GM12875 (cell line): ENCODE data around the gene NCF2.

Source experiments
- H3K4me3 ChIP-seq: one replicate; pipeline ENCODE4 v1.5.1; 2011; ENCODE audit warnings: low read depth, low read length, control low read depth
- CTCF ChIP-seq: IDR thresholded peaks from 2 replicates; pipeline ENCODE4 v1.5.1; 2011; ENCODE audit warnings: low read depth, mild to moderate bottlenecking, control low read depth, inconsistent platforms, low read length, moderate library complexity, borderline replicate concordance; ENCODE audit not compliant: insufficient read depth

The NCF2 gene

DNA sequence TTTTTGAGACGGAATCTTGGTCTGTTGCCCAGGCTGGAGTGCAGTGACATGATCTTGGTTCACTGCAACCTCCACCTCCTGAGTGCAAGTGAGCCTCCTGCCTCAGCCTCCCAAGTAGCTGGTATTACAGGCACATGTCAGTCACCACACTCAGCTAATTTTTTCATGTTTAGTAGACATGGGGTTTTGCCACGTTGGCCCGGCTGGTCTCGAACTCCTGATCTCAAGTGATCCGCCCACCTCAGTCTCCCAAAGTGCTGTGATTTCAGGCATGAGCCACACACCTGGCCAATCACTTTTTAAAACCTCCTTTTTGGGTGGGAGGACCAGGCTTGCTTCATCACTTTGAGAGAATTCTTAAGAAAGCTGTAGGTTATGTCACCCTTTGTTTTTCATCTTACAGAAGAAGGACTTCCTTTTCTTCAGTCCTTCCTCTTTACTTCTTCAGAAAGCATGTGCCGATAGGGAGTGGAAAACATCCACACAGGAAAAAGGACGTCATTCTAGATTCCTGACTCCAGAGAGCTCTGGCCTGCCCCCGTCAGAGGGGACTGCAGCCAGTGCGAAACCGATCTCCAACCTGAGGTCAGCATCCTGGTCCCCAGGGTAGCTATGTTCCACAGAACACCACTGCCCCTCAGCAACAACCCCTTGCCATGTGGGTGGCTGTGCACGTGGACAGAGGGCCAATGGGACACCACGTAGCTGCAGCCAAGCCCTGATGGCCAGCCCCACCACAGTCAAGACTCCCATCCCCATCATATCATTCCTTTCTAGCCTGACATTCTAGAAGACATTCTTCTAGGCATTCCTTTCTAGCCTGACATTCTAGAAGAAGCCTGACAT is 21.9 kb downstream of the NCF2 start:
- no peak overlapping the region for H3K4me3 ChIP-seq
- TF ChIP-seq CTCF = no peak

GRCh38 chr1:183567584-183567983 is 22.7 kb downstream of the NCF2 start:
- no peak for TF ChIP-seq CTCF
- no peak overlapping the region for H3K4me3 ChIP-seq

GRCh38 chr1:183566026-183566425 is 24.2 kb downstream of the NCF2 start:
- no peak for TF ChIP-seq CTCF
- no peak overlapping the region for H3K4me3 ChIP-seq

DNA sequence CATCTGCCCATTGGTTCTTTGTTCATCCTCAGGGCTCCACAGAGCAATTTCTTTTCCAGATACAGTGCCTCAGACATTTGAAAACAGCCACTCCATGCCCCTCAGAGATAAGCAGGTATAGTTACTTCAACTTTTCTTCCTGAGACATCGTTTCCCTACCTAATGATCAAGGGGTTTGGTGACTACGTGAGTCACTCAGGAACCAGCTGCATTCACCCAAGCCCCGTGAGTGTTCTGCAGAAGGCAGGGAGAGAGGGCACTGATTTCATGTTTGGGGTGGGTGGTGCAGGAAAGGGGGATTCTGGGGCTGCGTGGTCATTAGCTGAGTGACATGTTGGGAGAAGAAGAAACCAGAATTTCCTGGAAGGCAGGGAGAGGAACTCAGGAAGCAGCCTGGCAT is 25.0 kb downstream of the NCF2 start:
- TF ChIP-seq CTCF = no peak
- H3K4me3 ChIP-seq = no peak overlapping the region

- H3K4me3 ChIP-seq = no peak overlapping the region
- TF ChIP-seq CTCF = no peak
Measured at GRCh38 chr1:183562701-183563100, 27.6 kb downstream of the NCF2 start.

- H3K4me3 ChIP-seq = no peak overlapping the region
- TF ChIP-seq CTCF = no peak
Measured at GRCh38 chr1:183559061-183559460, 31.2 kb downstream of the NCF2 start.

DNA sequence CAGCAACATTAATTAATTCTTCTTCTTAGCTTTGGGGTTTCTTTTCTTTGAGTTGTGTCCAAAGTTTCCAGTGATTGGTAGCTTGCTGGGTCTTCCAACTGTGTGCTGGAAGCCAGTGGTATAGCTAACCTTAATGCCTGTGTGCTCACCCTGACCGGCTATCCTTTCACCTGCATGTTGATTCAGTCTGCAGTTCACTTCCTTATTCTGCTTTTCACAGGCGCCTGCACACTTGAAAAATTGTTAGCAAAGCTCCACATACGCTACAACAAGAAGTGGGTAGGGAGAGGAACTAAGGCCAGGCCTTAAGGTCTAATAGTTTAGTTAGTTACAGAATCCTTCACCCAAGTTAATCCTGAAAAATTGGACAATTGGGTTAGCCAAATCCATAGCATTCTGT is 35.7 kb downstream of the NCF2 start:
- TF ChIP-seq CTCF = no peak

More for the DNA sequence above, 35.7 kb downstream of the NCF2 start:
- H3K4me3 ChIP-seq = no peak overlapping the region
